SK-N-SH (cell line): Measurements from ENCODE around the gene XXYLT1. TPM values are rescaled to one million over a fixed set of nuclear protein-coding genes. Genes with fewer than 3 reads are reported as not detected.

Experiments
- CTCF ChIA-PET: fragments of 300-600, 350-600 bp; formaldehyde crosslinking; extraction: SDS; loops from one replicate; lab custom pipeline; 2021; lab: Yijun Ruan, JAX
- POLR2A ChIA-PET: fragments of 350-600 bp; sonication (Branson Sonifier 250); formaldehyde crosslinking; extraction: SDS; loops from one replicate; lab custom pipeline; 2020; ENCODE audit warnings: antibody characterized with exemption, inconsistent platforms; lab: Yijun Ruan, JAX
- DNase-seq: peaks from one replicate; pipeline ENCODE4 v3.0.0; 2012
- H2AFZ ChIP-seq: fragments of 200-600 bp; sonication (generic); 2 replicates; pipeline ENCODE4 v1.8.1; 2016; ENCODE audit warnings: antibody characterized with exemption, mild to moderate bottlenecking, low read depth
- H3F3A ChIP-seq: fragments of 200-600 bp; sonication (generic); replicated peaks from 2 replicates; pipeline ENCODE3; 2016; ENCODE audit warnings: antibody characterized with exemption, mild to moderate bottlenecking; ENCODE audit not compliant: insufficient read depth
- H3K27ac ChIP-seq, 2 experiments: fragments of 200-500 bp in 1 of 2; fragments of 200-600 bp in 1 of 2; sonication (Bioruptor generic) in 1 of 2; sonication (generic), shearing (Covaris generic) in 1 of 2; 2 replicates each; pipeline versions ENCODE4 v1.5.1 to v1.6.1; 2014 to 2016; ENCODE audit warnings: low read depth in 2 of 2, inconsistent platforms in 1 of 2, low read length in 1 of 2, mild to moderate bottlenecking in 1 of 2, mixed read lengths in 1 of 2
- H3K27me3 ChIP-seq: fragments of 200-600 bp; sonication (generic), shearing (Covaris generic); 2 replicates; pipeline ENCODE4 v1.6.1; 2016; ENCODE audit warnings: mixed run types; ENCODE audit not compliant: insufficient read depth
- H3K36me3 ChIP-seq, 2 experiments: fragments of 200-500 bp in 1 of 2; fragments of 200-600 bp in 1 of 2; sonication (Bioruptor generic) in 1 of 2; sonication (generic) in 1 of 2; replicated peaks in 1 of 2; 2 replicates each; pipeline versions ENCODE3 to v1.5.1; 2014 to 2016; ENCODE audit warnings: low read length in 1 of 2, mild to moderate bottlenecking in 1 of 2; ENCODE audit not compliant: insufficient read depth in 2 of 2, control insufficient read depth in 1 of 2
- H3K4me1 ChIP-seq, 2 experiments: fragments of 200-500 bp in 1 of 2; fragments of 200-600 bp in 1 of 2; sonication (Bioruptor generic) in 1 of 2; sonication (generic), shearing (Covaris generic) in 1 of 2; 2 replicates each; pipeline versions ENCODE4 v1.5.1 to v1.6.1; 2014 to 2016; ENCODE audit warnings: low read depth in 1 of 2, low read length in 1 of 2, mixed run types in 1 of 2; ENCODE audit not compliant: insufficient read depth in 2 of 2, control insufficient read depth in 1 of 2
- H3K4me2 ChIP-seq: fragments of 200-600 bp; sonication (generic), shearing (Covaris generic); 2 replicates; pipeline ENCODE4 v1.6.1; 2017; ENCODE audit warnings: mixed run types
- H3K4me3 ChIP-seq, 2 experiments: fragments of 200-500 bp in 1 of 2; fragments of 200-600 bp in 1 of 2; sonication (Bioruptor generic) in 1 of 2; sonication (generic), shearing (Covaris generic) in 1 of 2; 2 replicates each; pipeline versions ENCODE4 v1.5.1 to v1.8.1; 2014 to 2016; ENCODE audit warnings: low read depth in 2 of 2, inconsistent platforms in 1 of 2, low read length in 1 of 2, mild to moderate bottlenecking in 1 of 2, mixed read lengths in 1 of 2, moderate library complexity in 1 of 2
- H3K79me2 ChIP-seq: fragments of 200-600 bp; sonication (generic); 2 replicates; pipeline ENCODE4 v1.8.1; 2017; ENCODE audit warnings: mild to moderate bottlenecking; ENCODE audit not compliant: insufficient read depth
- H3K9ac ChIP-seq: fragments of 200-600 bp; sonication (generic); 2 replicates; pipeline ENCODE4 v1.6.1; 2017; ENCODE audit warnings: mixed run types
- H3K9me2 ChIP-seq: fragments of 200-600 bp; sonication (generic); 2 replicates; pipeline ENCODE4 v1.6.1; 2017; ENCODE audit warnings: mixed run types
- H3K9me3 ChIP-seq: fragments of 200-600 bp; sonication (generic); 2 replicates; pipeline ENCODE4 v1.6.1; 2017; ENCODE audit warnings: mixed run types, mild to moderate bottlenecking, moderate library complexity
- H4K20me1 ChIP-seq: fragments of 200-600 bp; sonication (generic); 2 replicates; pipeline ENCODE4 v1.6.1; 2017; ENCODE audit warnings: mild to moderate bottlenecking, mixed run types; ENCODE audit not compliant: insufficient read depth
- ELF1 ChIP-seq: IDR thresholded peaks from 2 replicates; pipeline ENCODE4 v1.4.0; 2012
- FOSL2 ChIP-seq: IDR thresholded peaks from 2 replicates; pipeline ENCODE4 v1.4.0; 2012; ENCODE audit warnings: low read depth, mild to moderate bottlenecking, moderate library complexity, borderline replicate concordance
- FOXJ3 ChIP-seq: sonication (generic); formaldehyde crosslinking; IDR thresholded peaks from 2 replicates; pipeline ENCODE4 v1.5.1; 2020; ENCODE audit warnings: mild to moderate bottlenecking, missing genetic modification reagents
- FOXM1 ChIP-seq: IDR thresholded peaks from 2 replicates; pipeline ENCODE4 v1.4.0; 2012; ENCODE audit warnings: low read depth, mild to moderate bottlenecking
- GATA2 ChIP-seq: sonication (generic); formaldehyde crosslinking; IDR thresholded peaks from 2 replicates; pipeline ENCODE4 v1.5.0; 2020; ENCODE audit warnings: mild to moderate bottlenecking, missing genetic modification reagents
- JUND ChIP-seq: IDR thresholded peaks from 2 replicates; pipeline ENCODE4 v1.4.0; 2012
- MXI1 ChIP-seq: IDR thresholded peaks from 2 replicates; pipeline ENCODE4 v1.6.1; 2012; ENCODE audit warnings: mild to moderate bottlenecking, low read depth, low read length, improper control_type of control experiment
- PBX3 ChIP-seq: IDR thresholded peaks from 2 replicates; pipeline ENCODE4; 2012
- SIN3A ChIP-seq: IDR thresholded peaks from 2 replicates; pipeline ENCODE4 v1.6.1; 2012; ENCODE audit warnings: low read depth, mild to moderate bottlenecking, low read length, moderate library complexity, borderline replicate concordance
- SMC3 ChIP-seq: IDR thresholded peaks from 2 replicates; pipeline ENCODE4 v1.6.1; 2012; ENCODE audit warnings: low read depth, low read length, improper control_type of control experiment
- USF2 ChIP-seq: fragments of 150-350 bp; IDR thresholded peaks from 2 replicates; pipeline ENCODE4 v1.6.1; 2017; ENCODE audit warnings: antibody characterized with exemption, low read length, low read depth, borderline replicate concordance
- YY1 ChIP-seq: IDR thresholded peaks from 2 replicates; pipeline ENCODE4 v1.4.0; 2012; ENCODE audit warnings: low read depth, mild to moderate bottlenecking
- ZBTB33 ChIP-seq: IDR thresholded peaks from 2 replicates; pipeline ENCODE4 v1.4.0; 2012; ENCODE audit warnings: low read depth, borderline replicate concordance
- WGBS: methylation state at CpG from one replicate; pipeline ENCODE4 v1.1.6; 2017; ENCODE audit warnings: low lambda C conversion rate; 5-methylcytosine and 5-hydroxymethylcytosine counted together
- polyA plus RNA-seq, 3 experiments: library from polyadenylated mRNA; depleted of rRNA; stranded (reverse); fragments of >200 nt; gene quantifications; 2 replicates each; pipeline ENCODE4 v1.2.3, GENCODE V29; 2012

XXYLT1 gene
- polyA plus RNA-seq, 1 of the 3 experiments (the other 2 are of a cell fraction) = 22.6 TPM

GRCh38 chr3:195046441-195046840, 224.5 kb downstream of the XXYLT1 start:
- no peak overlapping the region for H3K27ac ChIP-seq
- no peaks in the 10 kb centered on the region for H3K36me3 ChIP-seq
- WGBS = 56% methylated on average over 6 of the region's 6 CpGs
- no peak overlapping the region for H2AFZ ChIP-seq
- CTCF ChIA-PET = interaction anchor here (1.5 kb wide), 1 partner anchor 364 kb away, joined by 4 read pairs; no protein-coding TSS in a partner anchor
- H4K20me1 ChIP-seq = no peaks in the 10 kb centered on the region
- no peaks in the 10 kb centered on the region for H3K79me2 ChIP-seq
- H3F3A ChIP-seq = no peaks in the 10 kb centered on the region
- no peak overlapping the region for H3K4me3 ChIP-seq
- 0 out of 2 replicates have a peak, but pooled peaks cover 6% of the 10 kb centered on the region for H3K27me3 ChIP-seq
- POLR2A ChIA-PET = no interaction called here
- DNase-seq = no peak
- H3K4me2 ChIP-seq = no peak overlapping the region
- no peaks in the 10 kb centered on the region for H3K4me1 ChIP-seq
- no peaks in the 10 kb centered on the region for H3K9me2 ChIP-seq
- TF ChIP-seq ELF1 = no peak
- no peak for TF ChIP-seq FOSL2
- no peak for TF ChIP-seq SIN3A
- no peak for TF ChIP-seq YY1
- no peak for TF ChIP-seq FOXJ3 (CRISPR knock-in tag)
- TF ChIP-seq SMC3 = no peak
- no peak for TF ChIP-seq ZBTB33
- TF ChIP-seq FOXM1 = no peak
- TF ChIP-seq, all 33 proteins: peak for 0
- Histone ChIP-seq H3K9ac (no peak overlapping the region), H3K9me3 (no peaks in the 10 kb centered on the region)

GRCh38 chr3:195045481-195046210, 225.3 kb downstream of the XXYLT1 start:
- Histone ChIP-seq H3K4me2 (no peak overlapping the region), H3K27ac (no peak overlapping the region), H3K36me3 (no peaks in the 10 kb centered on the region), H3K9me2 (no peaks in the 10 kb centered on the region), H3K9ac (no peak overlapping the region), H3K9me3 (no peaks in the 10 kb centered on the region), H3K4me1 (no peaks in the 10 kb centered on the region), H3K79me2 (no peaks in the 10 kb centered on the region), H3F3A (no peaks in the 10 kb centered on the region), H4K20me1 (no peaks in the 10 kb centered on the region), H2AFZ (no peak overlapping the region), H3K4me3 (no peak overlapping the region), H3K27me3 (0 out of 2 replicates have a peak, but pooled peaks cover 4% of the 10 kb centered on the region)
- 53% methylated on average over 8 of the region's 17 CpGs for WGBS
- ChIA-PET CTCF (interaction anchor here (1.5 kb wide), 1 partner anchor 363 kb away, joined by 4 read pairs; no protein-coding TSS in a partner anchor), POLR2A (interaction anchor here (1.0 kb wide), 1 partner anchor 17 kb away, joined by 3 read pairs; no protein-coding TSS in a partner anchor)
- TF ChIP-seq ELF1 (no peak), YY1 (no peak), JUND (no peak), GATA2 (CRISPR knock-in tag) (no peak), PBX3 (no peak), FOXJ3 (CRISPR knock-in tag) (no peak), SMC3 (no peak), USF2 (no peak), MXI1 (no peak)
- no peak for DNase-seq
